K562 (cell line): ENCODE results near the gene RMC1. TPM values are rescaled to one million over a fixed set of nuclear protein-coding genes. Genes with fewer than 3 reads are reported as not detected.

Experiments used
- CHD1 ChIP-seq: fragments of 200-600 bp; sonication (generic); IDR thresholded peaks from one replicate; pipeline ENCODE4 v1.6.1; 2012; ENCODE audit warnings: mild to moderate bottlenecking, moderate library complexity, low read length, inconsistent platforms
- CTBP1 ChIP-seq: fragments of 450-650 bp; IDR thresholded peaks from 2 replicates; pipeline ENCODE4 v1.6.1; 2016; ENCODE audit warnings: borderline replicate concordance
- GABPB1 ChIP-seq: sonication (generic); formaldehyde crosslinking; IDR thresholded peaks from 2 replicates; pipeline ENCODE4 v1.8.0; 2022; ENCODE audit warnings: mild to moderate bottlenecking, missing genetic modification reagents
- GTF3C2 ChIP-seq: IDR thresholded peaks from 3 replicates; pipeline ENCODE4 v1.6.1; 2011; ENCODE audit warnings: borderline replicate concordance, mild to moderate bottlenecking, moderate library complexity; ENCODE audit not compliant: insufficient read length; ENCODE audit errors: extremely low read depth
- ID3 ChIP-seq, 2 experiments: fragments of 250-450 bp in 1 of 2; fragments of 450-650 bp in 1 of 2; sonication (Bioruptor Pico) in 1 of 2; IDR thresholded peaks; 2 replicates each; pipeline versions ENCODE4 v1.6.1 to v1.8.0; 2016 to 2021; ENCODE audit warnings: mild to moderate bottlenecking in 2 of 2, moderate library complexity in 2 of 2, missing compliant biosample characterization in 1 of 2, missing genetic modification characterization in 1 of 2
- KLF16 ChIP-seq: IDR thresholded peaks from 2 replicates; pipeline ENCODE4 v1.6.1; 2016; ENCODE audit warnings: antibody characterized with exemption
- LCOR ChIP-seq: sonication (generic); formaldehyde crosslinking; IDR thresholded peaks from 2 replicates; pipeline ENCODE4 v1.8.0; 2022; ENCODE audit warnings: mild to moderate bottlenecking, missing genetic modification reagents
- MYC ChIP-seq, 2 experiments: fragments of 250-450 bp in 1 of 2; sonication (Bioruptor Pico) in 1 of 2; IDR thresholded peaks; 2 replicates each; pipeline versions ENCODE4 v1.5.1 to v1.6.1; 2012 to 2021; ENCODE audit warnings: low read depth in 2 of 2, borderline replicate concordance in 1 of 2, improper control_type of control experiment in 1 of 2, low read length in 1 of 2, mild to moderate bottlenecking in 1 of 2, moderate library complexity in 1 of 2
- PHTF2 ChIP-seq: fragments of 250-450 bp; sonication (Bioruptor Pico); IDR thresholded peaks from 2 replicates; pipeline ENCODE4 v1.5.0; 2021; ENCODE audit warnings: mild to moderate bottlenecking
- TAF9B ChIP-seq: fragments of 450-650 bp; IDR thresholded peaks from 2 replicates; pipeline ENCODE4 v1.6.1; 2018; ENCODE audit warnings: mild to moderate bottlenecking; ENCODE audit not compliant: partially characterized antibody
- TFE3 ChIP-seq: fragments of 450-650 bp; formaldehyde crosslinking; IDR thresholded peaks from 2 replicates; pipeline ENCODE4 v1.4.0; 2020; ENCODE audit warnings: mild to moderate bottlenecking, mixed read lengths
- ZNF133 ChIP-seq: fragments of 250-450 bp; sonication (Bioruptor Pico); IDR thresholded peaks from 2 replicates; pipeline ENCODE4 v1.4.0; 2020; ENCODE audit warnings: mild to moderate bottlenecking
- ZNF23 ChIP-seq: fragments of 250-450 bp; sonication (Bioruptor Pico); IDR thresholded peaks from 2 replicates; pipeline ENCODE4 v1.4.0; 2020; ENCODE audit warnings: mild to moderate bottlenecking
- ZNF79 ChIP-seq: fragments of 250-450 bp; sonication (Bioruptor Pico); IDR thresholded peaks from 2 replicates; pipeline ENCODE4 v1.4.0; 2020; ENCODE audit warnings: low read depth, mild to moderate bottlenecking, moderate library complexity
- polyA plus RNA-seq, 8 experiments: library from polyadenylated mRNA; depleted of rRNA in 4 of 8; stranded (reverse) in 5 of 8; unstranded in 3 of 8; fragments of >200 nt; fragmentation: Nextera tagmentation in 2 of 8; fragmentation: Illumina TruSeq in 1 of 8; extraction: Ambion mirVana in 2 of 8; extraction: Trizol in 1 of 8; gene quantifications; 2 replicates each; pipeline versions ENCODE4 v1.2.1 to v1.2.3, GENCODE V29; 2011 to 2014; ENCODE audit warnings: inconsistent platforms in 1 of 8, missing spikeins in 1 of 8
- total RNA-seq, 7 experiments: library from RNA; depleted of rRNA in 6 of 7; stranded (reverse); fragments of >200 nt in 6 of 7; fragmentation: Illumina TruSeq in 2 of 7; extraction: Trizol in 2 of 7; gene quantifications; 2 replicates each; pipeline versions ENCODE4 v1.2.1 to v1.2.3, GENCODE V29; 2011 to 2021; ENCODE audit warnings: low replicate concordance in 1 of 7
- TF ChIP-seq, protein P1 (sequence below): fragments of 150-350 bp; conservative IDR thresholded peaks from 2 replicates; pipeline ENCODE4 v1.6.1; 2014; ENCODE audit warnings: low read length
- TF ChIP-seq, protein P2 (sequence below): sonication (generic); formaldehyde crosslinking; IDR thresholded peaks from 2 replicates; pipeline ENCODE4 v1.8.1; 2022; ENCODE audit warnings: missing genetic modification reagents

The RMC1 gene
- total and polyA plus RNA-seq, 9 of the 15 experiments (the other 6 are each of a cell fraction or from before 2014, with no cell fraction given): 7.5 to 42.4 (median 35.5) TPM

- no peak for TF ChIP-seq LCOR (CRISPR knock-in tag)
- no peak for TF ChIP-seq TAF9B
- TF ChIP-seq ID3 (CRISPR knock-in tag; IDR thresholded peaks at IDR 0.05): no peak
- TF ChIP-seq ID3 (tag; IDR thresholded peaks at IDR 0.05): no peak
- TF ChIP-seq, protein P1, sequence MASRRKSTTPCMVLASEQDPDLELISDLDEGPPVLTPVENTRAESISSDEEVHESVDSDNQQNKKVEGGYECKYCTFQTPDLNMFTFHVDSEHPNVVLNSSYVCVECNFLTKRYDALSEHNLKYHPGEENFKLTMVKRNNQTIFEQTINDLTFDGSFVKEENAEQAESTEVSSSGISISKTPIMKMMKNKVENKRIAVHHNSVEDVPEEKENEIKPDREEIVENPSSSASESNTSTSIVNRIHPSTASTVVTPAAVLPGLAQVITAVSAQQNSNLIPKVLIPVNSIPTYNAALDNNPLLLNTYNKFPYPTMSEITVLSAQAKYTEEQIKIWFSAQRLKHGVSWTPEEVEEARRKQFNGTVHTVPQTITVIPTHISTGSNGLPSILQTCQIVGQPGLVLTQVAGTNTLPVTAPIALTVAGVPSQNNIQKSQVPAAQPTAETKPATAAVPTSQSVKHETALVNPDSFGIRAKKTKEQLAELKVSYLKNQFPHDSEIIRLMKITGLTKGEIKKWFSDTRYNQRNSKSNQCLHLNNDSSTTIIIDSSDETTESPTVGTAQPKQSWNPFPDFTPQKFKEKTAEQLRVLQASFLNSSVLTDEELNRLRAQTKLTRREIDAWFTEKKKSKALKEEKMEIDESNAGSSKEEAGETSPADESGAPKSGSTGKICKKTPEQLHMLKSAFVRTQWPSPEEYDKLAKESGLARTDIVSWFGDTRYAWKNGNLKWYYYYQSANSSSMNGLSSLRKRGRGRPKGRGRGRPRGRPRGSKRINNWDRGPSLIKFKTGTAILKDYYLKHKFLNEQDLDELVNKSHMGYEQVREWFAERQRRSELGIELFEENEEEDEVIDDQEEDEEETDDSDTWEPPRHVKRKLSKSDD: no peak
- no peak for TF ChIP-seq GABPB1
- TF ChIP-seq, protein P2, sequence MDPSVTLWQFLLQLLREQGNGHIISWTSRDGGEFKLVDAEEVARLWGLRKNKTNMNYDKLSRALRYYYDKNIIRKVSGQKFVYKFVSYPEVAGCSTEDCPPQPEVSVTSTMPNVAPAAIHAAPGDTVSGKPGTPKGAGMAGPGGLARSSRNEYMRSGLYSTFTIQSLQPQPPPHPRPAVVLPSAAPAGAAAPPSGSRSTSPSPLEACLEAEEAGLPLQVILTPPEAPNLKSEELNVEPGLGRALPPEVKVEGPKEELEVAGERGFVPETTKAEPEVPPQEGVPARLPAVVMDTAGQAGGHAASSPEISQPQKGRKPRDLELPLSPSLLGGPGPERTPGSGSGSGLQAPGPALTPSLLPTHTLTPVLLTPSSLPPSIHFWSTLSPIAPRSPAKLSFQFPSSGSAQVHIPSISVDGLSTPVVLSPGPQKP: no peak
- TF ChIP-seq ZNF79 (CRISPR knock-in tag): no peak
- no peak for TF ChIP-seq MYC (IDR thresholded peaks at IDR 0.05; ENCODE audit: low read depth, low read length)
- no peak for TF ChIP-seq MYC (CRISPR knock-in tag; IDR thresholded peaks at IDR 0.05; ENCODE audit: borderline replicate concordance, low read depth)
- TF ChIP-seq PHTF2: no peak
- TF ChIP-seq GTF3C2: no peak
- TF ChIP-seq TFE3 (CRISPR knock-in tag): no peak
- TF ChIP-seq ZNF23 (CRISPR knock-in tag): no peak
- TF ChIP-seq CHD1: no peak
- TF ChIP-seq CTBP1: peak; percentile 93
- TF ChIP-seq ZNF133 (CRISPR knock-in tag): no peak
- peak; percentile 78 for TF ChIP-seq KLF16
Measured at GRCh38 chr18:23540867-23541266, 37.6 kb downstream of the RMC1 start (continued).
